Measurements from ENCODE around the gene UAP1.

The UAP1 gene

GRCh38 chr1:162605225-162605927 is 43.9 kb downstream of the UAP1 start:
- no peak for DNase-seq (ENCODE audit: low read depth in 1 of 2, low spot score in 1 of 2)
- no peak for TF ChIP-seq JUND (IDR thresholded peaks at IDR 0.05; ENCODE audit: low read depth)
- in situ Hi-C loops (cut with HindIII; ENCODE audit: low pct_unique_long_range_greater_than_20kb, low sequenced_read_pairs) = no loop called here

GRCh38 chr1:162609306-162609705 is 47.8 kb downstream of the UAP1 start:
- no peak for TF ChIP-seq JUND (IDR thresholded peaks at IDR 0.05; ENCODE audit: low read depth)
- DNase-seq (ENCODE audit: low read depth in 1 of 2, low spot score in 1 of 2) = no peak
- in situ Hi-C loops (cut with HindIII; ENCODE audit: low pct_unique_long_range_greater_than_20kb, low sequenced_read_pairs) = no loop called here

GRCh38 chr1:162612606-162613400 is 51.3 kb downstream of the UAP1 start:
- in situ Hi-C loops (cut with HindIII; ENCODE audit: low pct_unique_long_range_greater_than_20kb, low sequenced_read_pairs) = no loop called here
- DNase-seq (ENCODE audit: low read depth in 1 of 2, low spot score in 1 of 2) = no peak
- TF ChIP-seq JUND (IDR thresholded peaks at IDR 0.05; ENCODE audit: low read depth) = no peak

GRCh38 chr1:162616848-162617247 is 55.3 kb downstream of the UAP1 start:
- in situ Hi-C loops (cut with HindIII; ENCODE audit: low pct_unique_long_range_greater_than_20kb, low sequenced_read_pairs) = no loop called here
- TF ChIP-seq JUND (IDR thresholded peaks at IDR 0.05; ENCODE audit: low read depth) = no peak
- DNase-seq (ENCODE audit: low read depth in 1 of 2, low spot score in 1 of 2) = no peak

- in situ Hi-C loops (cut with HindIII; ENCODE audit: low pct_unique_long_range_greater_than_20kb, low sequenced_read_pairs) = no loop called here
- no peak for TF ChIP-seq JUND (IDR thresholded peaks at IDR 0.05; ENCODE audit: low read depth)
- no peak for DNase-seq (ENCODE audit: low read depth in 1 of 2, low spot score in 1 of 2)
These were observed 56.0 kb downstream of the UAP1 start for GRCh38 chr1:162617513-162617912.

GRCh38 chr1:162619076-162619475 is 57.6 kb downstream of the UAP1 start:
- in situ Hi-C loops (cut with HindIII; ENCODE audit: low pct_unique_long_range_greater_than_20kb, low sequenced_read_pairs) = no loop called here
- DNase-seq (ENCODE audit: low read depth in 1 of 2, low spot score in 1 of 2) = no peak
- TF ChIP-seq JUND (IDR thresholded peaks at IDR 0.05; ENCODE audit: low read depth) = no peak

GRCh38 chr1:162621256-162621655 is 59.7 kb downstream of the UAP1 start:
- in situ Hi-C loops (cut with HindIII; ENCODE audit: low pct_unique_long_range_greater_than_20kb, low sequenced_read_pairs) = no loop called here
- DNase-seq (ENCODE audit: low read depth in 1 of 2, low spot score in 1 of 2) = no peak
- TF ChIP-seq JUND (IDR thresholded peaks at IDR 0.05; ENCODE audit: low read depth) = no peak

- DNase-seq (ENCODE audit: low read depth in 1 of 2, low spot score in 1 of 2) = no peak
- TF ChIP-seq JUND (IDR thresholded peaks at IDR 0.05; ENCODE audit: low read depth) = no peak
- in situ Hi-C loops (cut with HindIII; ENCODE audit: low pct_unique_long_range_greater_than_20kb, low sequenced_read_pairs) = no loop called here
These were observed 64.2 kb downstream of the UAP1 start for GRCh38 chr1:162625679-162626078.

GRCh38 chr1:162626094-162626493 is 64.6 kb downstream of the UAP1 start:
- DNase-seq (ENCODE audit: low read depth in 1 of 2, low spot score in 1 of 2) = no peak
- in situ Hi-C loops (cut with HindIII; ENCODE audit: low pct_unique_long_range_greater_than_20kb, low sequenced_read_pairs) = no loop called here
- no peak for TF ChIP-seq JUND (IDR thresholded peaks at IDR 0.05; ENCODE audit: low read depth)

- DNase-seq (ENCODE audit: low read depth in 1 of 2, low spot score in 1 of 2) = no peak
- in situ Hi-C loops (cut with HindIII; ENCODE audit: low pct_unique_long_range_greater_than_20kb, low sequenced_read_pairs) = no loop called here
- no peak for TF ChIP-seq JUND (IDR thresholded peaks at IDR 0.05; ENCODE audit: low read depth)
These were observed 65.2 kb downstream of the UAP1 start for GRCh38 chr1:162626761-162627160.

GRCh38 chr1:162627662-162628296 is 66.3 kb downstream of the UAP1 start:
- in situ Hi-C loops (cut with HindIII; ENCODE audit: low pct_unique_long_range_greater_than_20kb, low sequenced_read_pairs) = no loop called here
- no peak for TF ChIP-seq JUND (IDR thresholded peaks at IDR 0.05; ENCODE audit: low read depth)
- peak in 1 of 2 experiments; percentile 66 for DNase-seq (ENCODE audit: low read depth in 1 of 2, low spot score in 1 of 2)

- DNase-seq (ENCODE audit: low read depth in 1 of 2, low spot score in 1 of 2) = no peak
- no peak for TF ChIP-seq JUND (IDR thresholded peaks at IDR 0.05; ENCODE audit: low read depth)
- in situ Hi-C loops (cut with HindIII; ENCODE audit: low pct_unique_long_range_greater_than_20kb, low sequenced_read_pairs) = no loop called here
These were observed 67.6 kb downstream of the UAP1 start for GRCh38 chr1:162629077-162629627.

- DNase-seq (ENCODE audit: low read depth in 1 of 2, low spot score in 1 of 2) = no peak
- TF ChIP-seq JUND (IDR thresholded peaks at IDR 0.05; ENCODE audit: low read depth) = no peak
- in situ Hi-C loops (cut with HindIII; ENCODE audit: low pct_unique_long_range_greater_than_20kb, low sequenced_read_pairs) = no loop called here
These were observed 68.1 kb downstream of the UAP1 start for GRCh38 chr1:162629651-162630050.
